SU-DHL-6 (cell line): Measurements from ENCODE around the gene ZFAND2A.

Source experiments
- H2AFZ ChIP-seq: fragments of 200-600 bp; sonication (generic); 2 replicates; pipeline ENCODE4 v1.6.1; 2014; ENCODE audit warnings: low read depth, mild to moderate bottlenecking, moderate library complexity, mixed read lengths, antibody characterized with exemption, low read length; ENCODE audit not compliant: severe bottlenecking
- H3F3A ChIP-seq: fragments of 200-600 bp; shearing (Covaris generic); 2 replicates; pipeline ENCODE4 v1.6.0; 2016; ENCODE audit warnings: antibody characterized with exemption, mild to moderate bottlenecking; ENCODE audit not compliant: insufficient read depth
- H3K27ac ChIP-seq: fragments of 200-600 bp; sonication (generic); 2 replicates; pipeline ENCODE4 v1.5.1; 2016; ENCODE audit warnings: low read depth, mild to moderate bottlenecking, low read length, moderate library complexity, mixed read lengths
- H3K27me3 ChIP-seq: fragments of 200-600 bp; sonication (generic), shearing (Covaris generic); 2 replicates; pipeline ENCODE4 v1.6.0; 2014; ENCODE audit warnings: mild to moderate bottlenecking, low read length
- H3K36me3 ChIP-seq: fragments of 200-600 bp; sonication (generic); 2 replicates; pipeline ENCODE4 v1.6.1; 2014; ENCODE audit warnings: mild to moderate bottlenecking, low read length, mixed read lengths
- H3K4me2 ChIP-seq: fragments of 300-600, 200-600 bp; shearing (Covaris generic), sonication (generic); 2 replicates; pipeline ENCODE4 v1.6.0; 2014; ENCODE audit warnings: low read length, low read depth, mild to moderate bottlenecking; ENCODE audit not compliant: poor library complexity, severe bottlenecking
- H3K4me3 ChIP-seq: fragments of 200-600 bp; sonication (generic); 2 replicates; pipeline ENCODE4 v1.5.1; 2014; ENCODE audit warnings: antibody characterized with exemption, low read length, mild to moderate bottlenecking, mixed read lengths; ENCODE audit not compliant: insufficient read depth, poor library complexity, severe bottlenecking
- H3K79me2 ChIP-seq: fragments of 200-600 bp; sonication (generic); 2 replicates; pipeline ENCODE4 v1.6.1; 2014; ENCODE audit warnings: mild to moderate bottlenecking, low read length, moderate library complexity; ENCODE audit not compliant: insufficient read depth
- H3K9ac ChIP-seq: fragments of 200-600 bp; sonication (generic); 2 replicates; pipeline ENCODE4 v1.7.0; 2014; ENCODE audit warnings: mild to moderate bottlenecking, low read length
- H3K9me2 ChIP-seq: fragments of 200-600 bp; sonication (generic); replicated peaks from 2 replicates; pipeline ENCODE4 v1.6.1; 2014; ENCODE audit warnings: low read length; ENCODE audit not compliant: insufficient read depth
- H3K9me3 ChIP-seq: fragments of 200-600 bp; sonication (generic); 2 replicates; pipeline ENCODE4 v1.6.1; 2014; ENCODE audit warnings: low read length, mixed read lengths; ENCODE audit not compliant: insufficient read depth
- H4K20me1 ChIP-seq: fragments of 200-600 bp; sonication (generic); 2 replicates; pipeline ENCODE4 v1.6.1; 2014; ENCODE audit warnings: low read depth, mild to moderate bottlenecking, antibody characterized with exemption, low read length, moderate library complexity, mixed read lengths
- CTCF ChIP-seq: fragments of 200-600 bp; sonication (generic); IDR thresholded peaks from one replicate; pipeline ENCODE4 v1.5.1; 2017; ENCODE audit warnings: antibody characterized with exemption, mild to moderate bottlenecking, low read length, moderate library complexity; ENCODE audit not compliant: insufficient read depth, poor library complexity, severe bottlenecking
- EZH2phosphoT487 ChIP-seq: fragments of 200-600 bp; sonication (generic), shearing (Covaris generic); conservative IDR thresholded peaks from 2 replicates; pipeline ENCODE4 v1.6.1; 2018; ENCODE audit warnings: mild to moderate bottlenecking, antibody characterized with exemption, low read length, moderate library complexity, mixed read lengths

Gene ZFAND2A

GRCh38 chr7:1154172-1154739, 5.7 kb downstream of the ZFAND2A start:
- Histone ChIP-seq H3K4me2 (no peak overlapping the region), H3K9me2 (no peaks in the 10 kb centered on the region), H3K9me3 (no peaks in the 10 kb centered on the region), H2AFZ (no peak overlapping the region), H3F3A (no peaks in the 10 kb centered on the region), H3K27ac (no peak overlapping the region), H3K79me2 (peaks cover 13% of the 10 kb centered on the region), H3K9ac (no peak overlapping the region), H4K20me1 (no peaks in the 10 kb centered on the region), H3K4me3 (no peak overlapping the region), H3K27me3 (no peaks in the 10 kb centered on the region), H3K36me3 (no peaks in the 10 kb centered on the region)
- TF ChIP-seq CTCF: no peak
- TF ChIP-seq EZH2phosphoT487: no peak

- Histone ChIP-seq H3F3A (peaks cover 12% of the 10 kb centered on the region), H3K4me3 (no peak overlapping the region), H3K36me3 (no peaks in the 10 kb centered on the region), H2AFZ (no peak overlapping the region), H3K4me2 (no peak overlapping the region), H3K27ac (no peak overlapping the region), H3K79me2 (no peaks in the 10 kb centered on the region; the same call in 1 of the 2 replicates), H4K20me1 (no peaks in the 10 kb centered on the region), H3K9me3 (no peaks in the 10 kb centered on the region), H3K9ac (no peak overlapping the region), H3K9me2 (no peaks in the 10 kb centered on the region), H3K27me3 (no peaks in the 10 kb centered on the region)
- TF ChIP-seq CTCF (no peak), EZH2phosphoT487 (no peak)
Observed at GRCh38 chr7:1152492-1152891, 7.5 kb downstream of the ZFAND2A start.

- Histone ChIP-seq H2AFZ (no peak overlapping the region), H3K9ac (no peak overlapping the region), H4K20me1 (no peaks in the 10 kb centered on the region), H3K9me3 (no peaks in the 10 kb centered on the region), H3K4me3 (no peak overlapping the region), H3K4me2 (no peak overlapping the region), H3K36me3 (no peaks in the 10 kb centered on the region), H3K79me2 (no peaks in the 10 kb centered on the region), H3F3A (peaks cover 12% of the 10 kb centered on the region), H3K9me2 (no peaks in the 10 kb centered on the region), H3K27me3 (no peaks in the 10 kb centered on the region), H3K27ac (no peak overlapping the region)
- TF ChIP-seq EZH2phosphoT487 (no peak), CTCF (no peak)
Observed at GRCh38 chr7:1151653-1152425, 8.2 kb downstream of the ZFAND2A start.
